Omental fat pad (tissue), 4 donors: ENCODE measurements around the gene AFAP1L1. TPM values are rescaled to one million over a fixed set of nuclear protein-coding genes. Genes with fewer than 3 reads are reported as not detected.

ENCODE experiments used
- ATAC-seq: fragments of 150-250 bp; one replicate; pipeline ENCODE4 v1.9.1; 2016; ENCODE audit warnings: mild to moderate bottlenecking, moderate library complexity; ENCODE audit not compliant: low FRiP score
- DNase-seq: peaks from one replicate; pipeline ENCODE4 v3.0.0-alpha.2; 2019; ENCODE audit warnings: low spot score
- CTCF ChIP-seq, 3 donors: fragments of 450-650 bp; IDR thresholded peaks; one replicate each; pipeline ENCODE4 v1.5.1; 2016 to 2017; ENCODE audit warnings: antibody characterized with exemption in 3 of 3, mild to moderate bottlenecking in 3 of 3, moderate library complexity in 2 of 3
- total RNA-seq, 4 donors: library from RNA; depleted of rRNA; stranded (reverse); fragments of >200 nt; gene quantifications; one replicate each; pipeline ENCODE4 v1.1.0, GENCODE V29; 2016

The AFAP1L1 gene
- 10 to 100 TPM; 44.1 to 58.5 (median 46.9) TPM for total RNA-seq

GRCh38 chr5:149271716-149272563 lies at the start of gene AFAP1L1:
Gene AFAP1L1, plus strand, starts transcription at chr5:149271859. Its CDS starts 110 bp downstream, at chr5:149271969.
- DNase-seq (peak; percentile 42), ATAC-seq (peak; percentile 87)
- TF ChIP-seq CTCF (IDR thresholded peaks at IDR 0.05) = no peak

GRCh38 chr5:149223081-149223848 lies 48.4 kb upstream of the AFAP1L1 start:
- DNase-seq = no peak
- no peak for ATAC-seq
- no peak for TF ChIP-seq CTCF (IDR thresholded peaks at IDR 0.05)

- ATAC-seq (no peak), DNase-seq (no peak)
- TF ChIP-seq CTCF (IDR thresholded peaks at IDR 0.05) = no peak
Observed at GRCh38 chr5:149224282-149224681, 47.4 kb upstream of the AFAP1L1 start.

- TF ChIP-seq CTCF (IDR thresholded peaks at IDR 0.05) = no peak
- DNase-seq (no peak), ATAC-seq (no peak)
Observed at GRCh38 chr5:149227168-149227826, 44.4 kb upstream of the AFAP1L1 start.

- ATAC-seq (peak; percentile 97), DNase-seq (no peak)
- peak in 2 of 3 donors; percentile 9 to 47 for TF ChIP-seq CTCF (IDR thresholded peaks at IDR 0.05)
Observed at GRCh38 chr5:149228618-149229297, 42.9 kb upstream of the AFAP1L1 start.

GRCh38 chr5:149229298-149229937 lies 42.2 kb upstream of the AFAP1L1 start:
- TF ChIP-seq CTCF (IDR thresholded peaks at IDR 0.05) = no peak
- DNase-seq (no peak), ATAC-seq (no peak)
